Type B pancreatic cell (in vitro differentiated cells): ENCODE results near the gene WDR27. TPM values are rescaled to one million over a fixed set of nuclear protein-coding genes. Genes with fewer than 3 reads are reported as not detected.

Experiments used
- DNase-seq: peaks from one replicate; pipeline ENCODE4 v3.0.0; 2021; ENCODE audit warnings: mixed read lengths; ENCODE audit not compliant: unreplicated experiment; ENCODE audit errors: extremely low spot score
- H3K27ac Mint-ChIP-seq: 2 replicates; pipeline ENCODE4 v1.8.0; 2021; ENCODE audit warnings: mild to moderate bottlenecking, mixed read lengths
- H3K27me3 Mint-ChIP-seq: 2 replicates; pipeline ENCODE4 v1.8.0; 2021; ENCODE audit warnings: mixed read lengths
- H3K36me3 Mint-ChIP-seq: 2 replicates; pipeline ENCODE4 v1.8.0; 2021; ENCODE audit warnings: mixed read lengths
- H3K4me1 Mint-ChIP-seq: one replicate; pipeline ENCODE4 v1.8.0; 2021; ENCODE audit warnings: mixed read lengths; ENCODE audit not compliant: unreplicated experiment
- H3K4me3 Mint-ChIP-seq: 2 replicates; pipeline ENCODE4 v1.8.0; 2021; ENCODE audit warnings: mild to moderate bottlenecking, mixed read lengths
- H3K9me3 Mint-ChIP-seq: 2 replicates; pipeline ENCODE4 v1.8.0; 2021; ENCODE audit warnings: mixed read lengths
- total RNA-seq: library from RNA; stranded (reverse); gene quantifications from 2 replicates; pipeline ENCODE4 v1.2.1, GENCODE V29; 2021; ENCODE audit warnings: low replicate concordance
- TF ChIP-seq, protein P1 (sequence below): fragments of 200-600 bp; sonication (generic); conservative IDR thresholded peaks from 2 replicates; pipeline ENCODE4 v1.5.0; 2021; ENCODE audit warnings: antibody characterized with exemption, mild to moderate bottlenecking

WDR27 gene
- total RNA-seq, 1 donor from 2014 or later, result 112 TPM

DNA sequence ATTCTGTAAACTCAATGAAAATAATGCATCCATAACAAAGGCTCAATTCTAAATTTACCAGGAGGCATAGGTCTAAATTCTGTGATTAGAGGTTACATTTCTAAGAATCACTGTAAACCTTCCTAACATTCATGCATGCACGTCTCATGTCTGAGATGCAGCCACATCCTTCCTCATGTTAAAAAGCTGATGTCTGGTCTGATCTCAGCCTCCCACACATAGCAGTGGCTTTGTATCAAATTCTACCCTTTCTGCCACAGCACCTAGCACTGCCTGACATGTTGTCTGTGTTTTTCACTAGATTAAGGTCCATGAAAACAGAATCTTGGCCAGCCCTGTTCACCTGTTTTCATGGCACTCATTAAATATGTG is 171.1 kb downstream of the WDR27 start:
- TF ChIP-seq, protein P1, sequence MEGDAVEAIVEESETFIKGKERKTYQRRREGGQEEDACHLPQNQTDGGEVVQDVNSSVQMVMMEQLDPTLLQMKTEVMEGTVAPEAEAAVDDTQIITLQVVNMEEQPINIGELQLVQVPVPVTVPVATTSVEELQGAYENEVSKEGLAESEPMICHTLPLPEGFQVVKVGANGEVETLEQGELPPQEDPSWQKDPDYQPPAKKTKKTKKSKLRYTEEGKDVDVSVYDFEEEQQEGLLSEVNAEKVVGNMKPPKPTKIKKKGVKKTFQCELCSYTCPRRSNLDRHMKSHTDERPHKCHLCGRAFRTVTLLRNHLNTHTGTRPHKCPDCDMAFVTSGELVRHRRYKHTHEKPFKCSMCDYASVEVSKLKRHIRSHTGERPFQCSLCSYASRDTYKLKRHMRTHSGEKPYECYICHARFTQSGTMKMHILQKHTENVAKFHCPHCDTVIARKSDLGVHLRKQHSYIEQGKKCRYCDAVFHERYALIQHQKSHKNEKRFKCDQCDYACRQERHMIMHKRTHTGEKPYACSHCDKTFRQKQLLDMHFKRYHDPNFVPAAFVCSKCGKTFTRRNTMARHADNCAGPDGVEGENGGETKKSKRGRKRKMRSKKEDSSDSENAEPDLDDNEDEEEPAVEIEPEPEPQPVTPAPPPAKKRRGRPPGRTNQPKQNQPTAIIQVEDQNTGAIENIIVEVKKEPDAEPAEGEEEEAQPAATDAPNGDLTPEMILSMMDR, result no peak
- H3K4me3 Mint-ChIP-seq, result no peak overlapping the region
- H3K27me3 Mint-ChIP-seq, result no peaks in the 10 kb centered on the region
- H3K27ac Mint-ChIP-seq, result no peak overlapping the region
- peaks cover 9% of the 10 kb centered on the region for H3K9me3 Mint-ChIP-seq
- no peaks in the 10 kb centered on the region for H3K4me1 Mint-ChIP-seq
- no peak for DNase-seq
- peaks cover 7% of the 10 kb centered on the region for H3K36me3 Mint-ChIP-seq

DNA sequence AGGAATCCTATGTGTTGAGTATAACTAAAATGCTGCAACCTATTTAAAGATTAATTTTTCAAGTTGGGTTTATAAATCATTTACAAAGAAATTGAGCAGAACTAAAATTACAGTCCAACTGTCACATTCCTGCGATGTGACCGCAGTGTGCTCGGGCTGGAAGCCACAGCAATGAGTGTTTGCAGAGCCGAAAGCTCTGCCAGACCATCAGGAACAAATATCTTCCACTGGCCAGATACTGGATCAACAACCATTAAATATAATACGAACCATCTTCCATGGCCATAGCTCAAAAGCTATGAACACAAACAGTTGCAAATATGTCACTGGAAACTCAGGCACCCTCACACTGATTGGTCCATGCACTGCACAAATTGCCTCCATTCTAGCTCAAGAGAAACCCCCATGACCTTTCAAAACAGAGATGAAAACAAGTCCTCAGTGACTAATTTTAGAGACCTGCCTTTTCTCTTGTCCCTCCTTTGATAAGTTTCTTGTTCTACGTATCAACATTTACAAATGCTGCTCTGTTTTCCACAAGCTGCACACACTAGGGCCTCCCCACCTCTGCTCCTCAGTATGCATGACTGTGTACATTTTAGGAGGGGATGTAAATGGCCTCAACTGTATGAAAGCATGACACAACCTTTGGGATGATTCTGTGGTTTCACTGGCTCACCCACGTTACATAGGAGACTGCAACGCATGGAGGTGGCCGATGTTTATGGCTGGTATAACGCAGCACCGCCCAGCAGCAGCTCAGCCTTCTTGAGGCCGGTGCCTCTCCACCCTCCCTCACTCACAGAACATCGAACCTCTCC is 171.7 kb downstream of the WDR27 start:
- H3K4me1 Mint-ChIP-seq, result no peaks in the 10 kb centered on the region
- H3K27me3 Mint-ChIP-seq, result no peaks in the 10 kb centered on the region
- H3K27ac Mint-ChIP-seq, result no peak overlapping the region
- TF ChIP-seq, protein P1, result no peak
- peaks cover 7% of the 10 kb centered on the region for H3K9me3 Mint-ChIP-seq
- DNase-seq, result no peak
- peaks cover 7% of the 10 kb centered on the region for H3K36me3 Mint-ChIP-seq
- H3K4me3 Mint-ChIP-seq, result no peak overlapping the region

DNA sequence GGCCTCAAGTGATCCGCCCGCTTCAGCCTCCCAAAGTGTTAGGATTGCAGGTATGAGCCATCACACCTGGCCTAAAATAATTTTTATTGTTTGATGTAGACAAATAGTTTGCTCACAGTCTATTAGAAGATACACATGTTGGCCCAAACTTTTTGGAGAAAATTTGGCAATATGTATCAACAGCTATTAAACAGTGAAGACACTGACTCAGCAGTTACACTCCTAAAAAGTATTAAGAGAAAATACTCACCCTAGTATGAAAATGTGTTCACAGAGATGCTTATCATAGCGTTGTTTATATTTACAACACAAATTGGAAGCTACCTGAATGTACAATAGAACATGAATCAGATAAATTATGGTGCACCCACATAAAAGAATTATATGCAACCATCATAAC is 173.1 kb downstream of the WDR27 start:
- no peaks in the 10 kb centered on the region for H3K4me1 Mint-ChIP-seq
- TF ChIP-seq, protein P1, result no peak
- H3K27me3 Mint-ChIP-seq, result no peaks in the 10 kb centered on the region
- peaks cover 7% of the 10 kb centered on the region for H3K9me3 Mint-ChIP-seq
- no peak overlapping the region for H3K27ac Mint-ChIP-seq
- DNase-seq, result no peak
- peaks cover 7% of the 10 kb centered on the region for H3K36me3 Mint-ChIP-seq
- no peak overlapping the region for H3K4me3 Mint-ChIP-seq

DNA sequence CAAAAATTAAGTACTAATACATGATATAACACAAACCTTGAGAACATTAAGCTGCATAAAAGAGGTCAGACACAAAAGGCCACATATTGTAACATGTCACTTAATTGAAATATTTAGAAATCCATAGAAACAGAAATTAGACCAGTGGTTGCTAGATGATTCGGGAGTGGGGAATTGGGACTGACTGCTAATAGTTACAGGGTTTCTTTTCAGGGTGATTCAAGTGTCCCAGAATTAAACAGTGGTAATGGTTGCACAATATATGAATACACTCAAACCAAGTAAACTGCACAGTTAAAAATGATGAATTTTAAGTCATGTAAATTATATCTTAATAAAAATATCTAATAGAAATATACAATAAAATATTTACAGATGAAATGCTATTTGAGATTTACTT is 174.5 kb downstream of the WDR27 start:
- Mint-ChIP-seq H3K27me3 (no peaks in the 10 kb centered on the region), H3K4me1 (no peaks in the 10 kb centered on the region), H3K9me3 (no peaks in the 10 kb centered on the region), H3K27ac (no peak overlapping the region), H3K36me3 (no peaks in the 10 kb centered on the region), H3K4me3 (no peak overlapping the region)
- no peak for DNase-seq
- TF ChIP-seq, protein P1, result no peak

DNA sequence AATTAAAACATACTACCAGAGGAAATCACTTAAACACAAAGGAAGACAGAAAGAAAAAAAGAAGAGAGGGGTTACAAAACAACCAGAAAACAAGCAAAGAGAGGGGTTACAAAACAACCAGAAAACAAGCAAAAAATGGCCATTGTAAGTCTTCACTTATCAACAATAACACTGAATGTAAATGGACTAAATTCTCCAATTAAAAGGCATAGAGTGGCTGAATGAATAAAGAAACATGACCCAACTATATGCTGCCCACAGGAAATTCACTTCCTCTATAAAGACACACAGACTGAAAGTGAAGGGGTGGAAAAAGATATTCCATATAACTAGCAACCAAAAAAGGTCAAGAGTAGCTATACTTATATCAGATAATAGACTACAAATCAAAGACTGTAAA is 180.0 kb downstream of the WDR27 start:
- Mint-ChIP-seq H3K27ac (no peak overlapping the region), H3K9me3 (peaks cover 9% of the 10 kb centered on the region), H3K4me3 (no peak overlapping the region), H3K27me3 (no peaks in the 10 kb centered on the region), H3K36me3 (peaks cover 9% of the 10 kb centered on the region), H3K4me1 (no peaks in the 10 kb centered on the region)
- no peak for DNase-seq
- TF ChIP-seq, protein P1, result no peak
